Fibroblast of skin of left quadriceps (primary cell): ENCODE data around the gene ZNF616.
"Not testable (repeated sequence)": the region's sequence is repeated elsewhere in the genome, so short reads cannot be mapped to it uniquely, and the experiment has no call there.

Source experiments
- DNase-seq, 2 experiments: peaks; one replicate each; pipeline ENCODE4 v3.0.0-alpha.2; 2013; ENCODE audit warnings: low read depth in 2 of 2

ZNF616 gene

DNA sequence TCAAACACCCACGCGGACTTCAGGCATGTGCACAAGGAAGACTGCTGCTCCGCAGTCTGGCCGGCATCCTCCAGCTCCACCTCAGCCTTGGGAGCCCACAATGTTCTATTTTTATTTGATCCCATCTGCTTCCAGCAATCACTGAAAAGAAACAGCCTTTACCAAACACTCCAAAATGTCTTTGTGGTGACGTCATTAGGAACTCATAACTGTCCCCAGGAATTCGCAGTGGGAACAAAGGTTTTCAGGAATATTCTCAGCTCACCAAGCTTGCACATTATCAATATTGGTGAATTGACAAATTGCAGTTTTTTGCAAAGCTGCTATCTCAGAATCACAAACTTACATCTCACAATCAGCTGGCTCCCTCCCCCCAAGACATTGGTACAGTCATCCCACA lies 29.0 kb downstream of the ZNF616 start:
- DNase-seq: no peak

GRCh38 chr19:52102782-52103181 lies 37.0 kb downstream of the ZNF616 start:
- DNase-seq: no peak

DNA sequence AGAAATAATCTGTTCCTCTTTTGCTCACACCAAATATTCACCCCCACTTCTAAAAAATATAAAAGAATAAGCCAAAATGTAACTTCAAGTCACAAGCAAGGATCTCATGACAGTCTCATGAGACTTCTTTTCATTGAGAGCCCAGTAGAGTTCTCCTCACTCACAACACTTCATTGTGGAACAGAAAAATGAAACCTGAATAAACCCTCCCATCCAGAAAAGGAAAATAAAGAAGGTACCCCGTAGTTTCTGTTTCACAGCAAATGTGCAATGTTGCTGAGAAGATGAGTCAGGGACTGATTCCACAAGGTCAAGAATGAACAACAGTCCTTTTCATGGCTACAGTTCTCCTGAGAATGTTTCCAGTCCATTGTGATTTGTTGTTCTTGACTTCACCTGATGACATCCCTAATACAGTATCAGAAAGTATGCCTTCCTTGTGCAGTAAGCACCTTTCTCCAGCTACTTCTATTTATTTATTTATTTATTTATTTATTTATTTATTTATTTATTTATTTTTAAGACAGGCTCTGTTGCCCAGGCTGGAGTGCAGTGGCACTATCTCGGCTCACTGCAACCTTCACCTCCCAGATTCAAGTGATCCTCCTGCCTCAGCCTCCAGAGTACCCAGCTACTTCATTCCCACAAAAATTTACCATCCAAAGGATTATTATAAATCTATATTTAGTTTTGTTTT lies 37.7 kb downstream of the ZNF616 start:
- no peak for DNase-seq

- no peak for DNase-seq
Observed at GRCh38 chr19:52099497-52100138, 40.1 kb downstream of the ZNF616 start.

- DNase-seq: not testable (repeated sequence)
Observed at GRCh38 chr19:52096416-52096815, 43.3 kb downstream of the ZNF616 start.

DNA sequence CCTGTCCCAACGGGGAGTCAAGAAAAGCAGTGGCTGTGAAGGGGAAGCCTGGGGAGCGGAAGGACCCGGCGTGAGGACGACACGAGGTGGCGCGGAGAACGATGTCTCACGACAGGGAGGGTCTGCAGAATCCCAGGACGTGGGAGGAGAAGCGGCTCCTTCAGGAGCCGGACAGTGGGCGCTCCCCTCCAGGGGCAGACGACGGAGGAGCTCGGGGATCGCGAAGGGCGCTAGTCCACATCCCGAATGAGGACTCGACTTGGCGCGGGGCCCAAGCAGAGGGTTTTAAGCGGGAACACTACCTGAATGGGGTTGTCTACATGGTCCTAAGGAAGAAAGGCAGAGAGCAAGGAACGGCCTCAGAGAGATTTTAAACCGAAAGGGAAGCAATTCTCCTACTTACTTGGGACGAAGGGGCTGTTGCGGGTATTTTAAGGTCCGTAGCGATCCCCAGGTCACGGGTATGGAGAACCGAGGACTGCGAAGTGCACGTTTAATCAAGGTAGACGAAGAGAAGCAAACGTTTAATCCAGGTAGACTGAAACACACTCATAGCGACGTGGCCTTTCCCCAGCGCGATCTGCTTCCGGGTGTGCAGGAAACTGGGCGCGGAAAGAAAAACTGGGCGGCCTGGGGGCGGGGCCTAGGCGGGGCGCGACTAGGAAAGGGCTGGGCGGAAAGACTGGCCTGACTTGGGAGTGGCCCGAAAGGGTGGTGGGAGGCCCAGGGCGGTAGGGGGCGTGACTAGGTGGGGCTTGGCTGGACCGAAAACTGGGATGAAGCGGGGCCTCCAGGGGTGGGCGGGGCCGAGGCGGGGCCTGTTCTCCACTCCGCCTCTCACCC lies 44.3 kb downstream of the ZNF616 start, which contains the start of gene ZNF841:
Gene ZNF841, minus strand, starts transcription at position 594 of the 843 bp plus-strand sequence. CDS start 10,964 bp downstream, outside the sequence.
- peak; percentile 80 for DNase-seq

DNA sequence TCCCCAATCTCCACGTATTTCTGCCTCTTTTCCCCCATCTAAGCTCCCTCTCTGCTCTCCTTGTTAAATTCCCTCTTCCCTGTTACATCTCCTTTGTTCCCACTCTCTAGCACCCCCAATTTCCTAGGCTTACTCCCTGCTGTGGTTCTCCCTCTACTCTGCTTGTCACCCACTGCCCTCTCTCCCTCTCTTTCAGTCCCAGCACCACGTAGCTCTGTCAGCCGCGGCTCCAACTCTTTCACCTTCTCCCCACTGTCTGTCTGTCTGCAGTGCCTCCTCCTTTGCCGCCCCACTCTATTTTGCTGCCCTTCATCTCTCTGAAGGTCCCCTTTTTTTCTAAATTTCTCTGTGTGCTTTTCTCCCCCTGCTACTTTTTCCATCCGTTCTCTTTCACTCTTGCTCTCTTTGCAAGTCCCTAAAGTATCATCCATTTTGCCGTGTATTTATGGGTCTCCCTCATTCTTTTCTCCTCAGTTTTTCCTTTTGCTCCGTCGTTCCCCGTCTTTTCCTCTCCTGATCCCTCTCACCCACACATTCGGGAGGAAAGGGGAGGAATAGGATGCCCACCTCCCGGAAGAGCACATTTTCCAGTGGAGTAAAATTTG lies 45.1 kb downstream of the ZNF616 start:
- DNase-seq: no peak

DNA sequence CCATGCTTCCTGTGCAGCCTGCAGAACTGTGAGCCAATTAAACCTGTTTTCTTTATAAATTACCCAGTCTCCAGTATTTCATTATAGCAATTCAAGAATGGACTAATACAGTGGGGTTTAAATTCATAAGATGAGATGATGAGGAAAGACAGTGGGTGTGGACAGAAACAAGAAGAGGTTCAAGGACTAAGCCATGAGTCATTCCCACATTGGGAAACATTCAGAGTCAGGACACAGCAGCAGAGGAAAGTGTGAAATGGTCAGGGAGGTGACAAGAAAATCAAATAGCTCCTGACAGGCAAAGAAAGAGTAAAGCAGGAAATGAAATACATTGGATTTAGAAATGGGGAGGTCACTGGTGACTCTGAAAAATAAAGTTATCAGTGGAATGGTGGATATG lies 53.3 kb downstream of the ZNF616 start:
- DNase-seq: no peak

- no peak for DNase-seq
Observed at GRCh38 chr19:52070496-52070895, 69.2 kb downstream of the ZNF616 start.

DNA sequence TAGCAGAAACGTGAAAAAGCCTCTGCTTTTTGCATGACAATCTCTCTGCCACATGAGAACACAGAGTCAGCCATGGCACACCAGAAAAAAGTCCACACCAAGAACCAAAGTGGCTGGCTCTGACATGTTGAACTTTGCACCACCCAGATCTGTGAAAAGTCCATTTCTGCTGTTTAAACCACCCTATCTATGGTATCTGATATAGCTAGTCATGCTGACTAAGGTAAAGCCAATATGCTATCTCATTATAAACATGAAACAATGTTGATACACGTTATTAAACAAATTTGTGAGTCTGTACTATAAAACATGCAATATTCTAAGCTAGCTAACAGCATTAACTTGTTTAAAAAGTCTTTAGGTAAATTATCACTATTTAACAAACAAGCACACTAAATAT lies 70.1 kb downstream of the ZNF616 start:
- DNase-seq: no peak

DNA sequence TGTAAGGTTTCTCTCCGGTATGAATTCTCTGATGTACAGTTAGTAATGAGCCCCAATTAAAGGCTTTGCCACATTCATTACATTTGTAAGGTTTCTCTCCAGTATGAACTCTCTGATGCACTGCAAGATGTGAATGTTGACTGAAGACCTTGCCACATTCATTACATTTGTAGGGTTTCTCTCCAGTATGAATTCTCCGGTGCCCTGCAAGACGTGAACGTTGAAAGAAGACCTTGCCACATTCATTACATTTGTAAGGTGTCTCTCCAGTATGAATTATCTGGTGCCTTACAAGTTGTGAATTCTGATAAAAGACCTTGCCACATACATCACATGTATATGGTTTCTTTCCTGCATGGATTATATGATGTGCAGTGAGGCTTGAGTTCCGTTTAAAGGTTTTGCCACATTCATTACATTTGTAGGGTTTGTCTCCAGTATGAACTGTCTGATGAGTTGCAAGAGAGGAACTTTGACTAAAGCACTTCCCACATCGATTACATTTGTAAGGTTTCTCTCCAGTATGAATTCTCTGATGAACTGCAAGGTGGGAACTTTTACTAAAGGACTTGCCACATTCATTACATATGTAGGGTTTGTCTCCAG lies 73.4 kb downstream of the ZNF616 start:
- DNase-seq: no peak

GRCh38 chr19:52065399-52065798 lies 74.3 kb downstream of the ZNF616 start:
- DNase-seq: no peak
